SIG-M5 treated with dmso at 0.1 percent for 504 hours (cell line): ENCODE data around the gene CR2.
"Not testable (repeated sequence)": the region's sequence is repeated elsewhere in the genome, so short reads cannot be mapped to it uniquely, and the experiment has no call there.

Experiments used
- DNase-seq: peaks from one replicate; lab custom pipeline; 2025; ENCODE audit not compliant: unreplicated experiment; lab: John Stamatoyannopoulos, UW

The CR2 gene

GRCh38 chr1:207444514-207445217 lies 9.5 kb upstream of the CR2 start:
- DNase-seq: no peak

GRCh38 chr1:207453710-207454045 lies 450 bp upstream of the CR2 start:
- no peak for DNase-seq

- no peak for DNase-seq
Observed at GRCh38 chr1:207455183-207455754, 1.1 kb downstream of the CR2 start.

- DNase-seq: no peak
Observed at GRCh38 chr1:207458414-207458813, 4.3 kb downstream of the CR2 start.

- DNase-seq: no peak
Observed at GRCh38 chr1:207459008-207459407, 4.9 kb downstream of the CR2 start.

GRCh38 chr1:207461649-207462048 lies 7.5 kb downstream of the CR2 start:
- no peak for DNase-seq

- no peak for DNase-seq
Observed at GRCh38 chr1:207462535-207462934, 8.4 kb downstream of the CR2 start.

- no peak for DNase-seq
Observed at GRCh38 chr1:207463021-207463420, 8.9 kb downstream of the CR2 start.

GRCh38 chr1:207463571-207463970 lies 9.4 kb downstream of the CR2 start:
- DNase-seq: no peak

- DNase-seq: no peak
Observed at GRCh38 chr1:207470927-207471326, 16.8 kb downstream of the CR2 start.

- no peak for DNase-seq
Observed at GRCh38 chr1:207474210-207474609, 20.1 kb downstream of the CR2 start.

- no peak for DNase-seq
Observed at GRCh38 chr1:207486198-207486597, 32.1 kb downstream of the CR2 start.

GRCh38 chr1:207487636-207488035 lies 33.5 kb downstream of the CR2 start:
- DNase-seq: no peak

- DNase-seq: no peak
Observed at GRCh38 chr1:207493212-207493611, 39.1 kb downstream of the CR2 start.

GRCh38 chr1:207494171-207494570 lies 40.0 kb downstream of the CR2 start:
- no peak for DNase-seq

GRCh38 chr1:207495281-207495680 lies 41.2 kb downstream of the CR2 start:
- DNase-seq: not testable (repeated sequence)

- peak; percentile 52 for DNase-seq
Observed at GRCh38 chr1:207495801-207496792, 42.0 kb downstream of the CR2 start, which contains the start of gene CR1. Gene CR1 (plus strand): TSS chr1:207496157. CDS start chr1:207496268, 111 bp downstream.

- peak; percentile 80 for DNase-seq
Observed at GRCh38 chr1:207497941-207498340, 43.8 kb downstream of the CR2 start.

GRCh38 chr1:207499573-207499972 lies 45.4 kb downstream of the CR2 start:
- peak; percentile 84 for DNase-seq

GRCh38 chr1:207500306-207500705 lies 46.2 kb downstream of the CR2 start:
- DNase-seq: no peak

GRCh38 chr1:207501071-207501470 lies 46.9 kb downstream of the CR2 start:
- no peak for DNase-seq

- DNase-seq: no peak
Observed at GRCh38 chr1:207502726-207503125, 48.6 kb downstream of the CR2 start.
